ENCODE data around the gene OR8B12.

DNA sequence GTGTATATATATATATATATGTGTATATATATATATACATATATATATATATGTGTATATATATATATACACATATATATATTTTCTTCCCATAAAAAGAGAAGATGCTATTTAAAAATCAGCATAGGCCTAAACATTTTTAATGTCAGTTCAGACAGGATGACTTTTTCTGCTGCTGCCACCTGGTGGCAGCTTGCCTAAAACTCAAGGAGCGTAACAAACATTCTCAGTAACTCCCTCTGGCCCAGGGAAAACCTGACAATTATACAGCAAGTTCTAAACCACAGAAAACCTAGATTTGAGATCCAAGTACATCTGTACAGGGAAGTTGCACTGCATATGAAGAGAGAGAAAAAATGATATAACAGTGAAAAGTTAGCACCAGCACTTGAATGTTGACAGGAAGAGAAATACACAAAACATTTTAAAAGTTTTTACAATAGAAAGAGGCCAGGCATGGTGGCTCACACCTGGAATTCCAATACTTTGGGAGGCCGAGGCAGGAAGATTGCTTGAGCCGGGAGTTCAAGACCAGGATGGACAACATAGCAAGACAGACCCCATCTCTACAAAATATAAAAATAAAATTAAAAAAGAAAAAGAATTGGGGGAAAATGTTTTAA lies 42.9 kb upstream of the OR8B12 start:
- TF ChIP-seq, protein P1, sequence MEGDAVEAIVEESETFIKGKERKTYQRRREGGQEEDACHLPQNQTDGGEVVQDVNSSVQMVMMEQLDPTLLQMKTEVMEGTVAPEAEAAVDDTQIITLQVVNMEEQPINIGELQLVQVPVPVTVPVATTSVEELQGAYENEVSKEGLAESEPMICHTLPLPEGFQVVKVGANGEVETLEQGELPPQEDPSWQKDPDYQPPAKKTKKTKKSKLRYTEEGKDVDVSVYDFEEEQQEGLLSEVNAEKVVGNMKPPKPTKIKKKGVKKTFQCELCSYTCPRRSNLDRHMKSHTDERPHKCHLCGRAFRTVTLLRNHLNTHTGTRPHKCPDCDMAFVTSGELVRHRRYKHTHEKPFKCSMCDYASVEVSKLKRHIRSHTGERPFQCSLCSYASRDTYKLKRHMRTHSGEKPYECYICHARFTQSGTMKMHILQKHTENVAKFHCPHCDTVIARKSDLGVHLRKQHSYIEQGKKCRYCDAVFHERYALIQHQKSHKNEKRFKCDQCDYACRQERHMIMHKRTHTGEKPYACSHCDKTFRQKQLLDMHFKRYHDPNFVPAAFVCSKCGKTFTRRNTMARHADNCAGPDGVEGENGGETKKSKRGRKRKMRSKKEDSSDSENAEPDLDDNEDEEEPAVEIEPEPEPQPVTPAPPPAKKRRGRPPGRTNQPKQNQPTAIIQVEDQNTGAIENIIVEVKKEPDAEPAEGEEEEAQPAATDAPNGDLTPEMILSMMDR (IDR thresholded peaks at IDR 0.05 in 2 of 3, conservative IDR thresholded peaks at IDR 0.05 in 1 of 3; ENCODE audit: borderline replicate concordance in 1 of 3, insufficient read depth in 1 of 3, low read depth in 2 of 3, low read length in 2 of 3), result peak; percentile 63 to 71 (median 66)
- TF ChIP-seq POLR2A (IDR thresholded peaks at IDR 0.05; ENCODE audit: borderline replicate concordance, extremely low read depth, insufficient read depth, insufficient read length) (no peak), ELF1 (IDR thresholded peaks at IDR 0.05; ENCODE audit: borderline replicate concordance, low read depth) (no peak), EZH2 (IDR thresholded peaks at IDR 0.05) (no peak), REST (IDR thresholded peaks at IDR 0.05; ENCODE audit: low read depth) (no peak), YY1 (IDR thresholded peaks at IDR 0.05; ENCODE audit: extremely low read depth, insufficient replicate concordance, low read depth, low read length) (no peak), EZH2phosphoT487 (IDR thresholded peaks at IDR 0.05; ENCODE audit: borderline replicate concordance) (no peak)

Data from HCT116 (cell line).